Muscle of leg (tissue), 16 donors: ENCODE data around the gene DACT3. TPM values are rescaled to one million over a fixed set of nuclear protein-coding genes. Genes with fewer than 3 reads are reported as not detected.

Experiments
- DNase-seq: peaks from one replicate; pipeline ENCODE4 v3.0.0; 2013
- H3K27ac ChIP-seq: one replicate; pipeline ENCODE4 v1.5.1; 2013; ENCODE audit warnings: mild to moderate bottlenecking, low read length, control low read depth
- H3K27me3 ChIP-seq: one replicate; pipeline ENCODE4 v1.6.1; 2013; ENCODE audit warnings: low read length; ENCODE audit not compliant: control insufficient read depth, insufficient read depth
- H3K36me3 ChIP-seq: one replicate; pipeline ENCODE4 v1.6.1; 2013; ENCODE audit warnings: low read length; ENCODE audit not compliant: control insufficient read depth, insufficient read depth
- H3K4me1 ChIP-seq: one replicate; pipeline ENCODE4 v1.6.1; 2013; ENCODE audit warnings: low read length; ENCODE audit not compliant: control insufficient read depth, insufficient read depth
- H3K4me3 ChIP-seq: one replicate; pipeline ENCODE4 v1.5.1; 2013; ENCODE audit warnings: low read length, control low read depth
- H3K9me3 ChIP-seq: replicated peaks from 2 replicates; pipeline ENCODE4 v1.6.1; 2013; ENCODE audit warnings: low read depth, low read length; ENCODE audit not compliant: control insufficient read depth
- WGBS: methylation state at CpG from one replicate; pipeline ENCODE4 v1.1.5; 2013; ENCODE audit warnings: missing lambda C conversion rate; ENCODE audit not compliant: insufficient coverage; 5-methylcytosine and 5-hydroxymethylcytosine counted together
- long read RNA-seq, 11 donors: transcript quantifications; one replicate each; lab custom pipeline, GENCODE V29; 2026
- polyA plus RNA-seq, 8 donors: library from polyadenylated mRNA; unstranded; fragments of 120-200 nt; gene quantifications; one replicate each; pipeline versions ENCODE4 v1.2.1 to v1.2.3, GENCODE V29; 2013; ENCODE audit warnings: inconsistent platforms in 1 of 8, low replicate concordance in 1 of 8; ENCODE audit not compliant: insufficient read length in 8 of 8, insufficient read depth in 1 of 8
- total RNA-seq: library from RNA; stranded (reverse); fragments of 120-200 nt; gene quantifications from one replicate; pipeline ENCODE4 v1.2.4, GENCODE V29; 2013

Gene DACT3
- total RNA-seq, result 14.6 TPM
- 10 to 100 TPM; 11.5 to 28.9 (median 19.8) TPM for polyA plus RNA-seq
- long read RNA-seq, donor 1, partial matches to known transcripts, result 0 of 3 reads
- long read RNA-seq, donor 1, other reads (novel, unspliced or antisense), result 0 of 3 reads
- long read RNA-seq, donor 2, result 0 reads
- long read RNA-seq, donor 3, transcript DACT3-202 (4 exons, 2,834 nt), result major isoform, 9 of 9 reads
- long read RNA-seq, donor 3, partial matches to known transcripts, result 0 of 9 reads
- long read RNA-seq, donor 3, other reads (novel, unspliced or antisense), result 0 of 9 reads
- long read RNA-seq, donor 4, partial matches to known transcripts, result 0 of 1 reads
- long read RNA-seq, donor 4, other reads (novel, unspliced or antisense), result 0 of 1 reads
- long read RNA-seq, donor 5, transcript DACT3-203 (3 exons, 3,085 nt), result minor isoform, 5 of 29 reads
- long read RNA-seq, donor 5, transcript DACT3-202 (4 exons, 2,834 nt), result major isoform, 24 of 29 reads
- long read RNA-seq, donor 5, partial matches to known transcripts, result 0 of 29 reads
- long read RNA-seq, donor 5, other reads (novel, unspliced or antisense), result 0 of 29 reads
- long read RNA-seq, donor 6, transcript DACT3-202 (4 exons, 2,834 nt), result major isoform, 5 of 14 reads
- long read RNA-seq, donor 6, partial matches to known transcripts, result 9 of 14 reads
- long read RNA-seq, donor 6, other reads (novel, unspliced or antisense), result 0 of 14 reads
- long read RNA-seq, donor 7, transcript DACT3-202 (4 exons, 2,834 nt), result major isoform, 8 of 8 reads
- long read RNA-seq, donor 7, partial matches to known transcripts, result 0 of 8 reads
- long read RNA-seq, donor 7, other reads (novel, unspliced or antisense), result 0 of 8 reads
- long read RNA-seq, donor 8, partial matches to known transcripts, result 0 of 3 reads
- long read RNA-seq, donor 8, other reads (novel, unspliced or antisense), result 0 of 3 reads
- long read RNA-seq, donor 9, partial matches to known transcripts, result 0 of 5 reads
- long read RNA-seq, donor 9, other reads (novel, unspliced or antisense), result 0 of 5 reads
- long read RNA-seq, donor 10, partial matches to known transcripts, result 0 of 4 reads
- long read RNA-seq, donor 10, other reads (novel, unspliced or antisense), result 0 of 4 reads
- long read RNA-seq, donor 11, transcript DACT3-202 (4 exons, 2,834 nt), result major isoform, 7 of 9 reads
- long read RNA-seq, donor 11, partial matches to known transcripts, result 0 of 9 reads
- long read RNA-seq, donor 11, other reads (novel, unspliced or antisense), result 0 of 9 reads

GRCh38 chr19:46661020-46661731, at the start of gene DACT3:
Gene DACT3, minus strand, starts transcription at chr19:46661182. Its CDS starts 118 bp downstream, at chr19:46661064.
- Histone ChIP-seq H3K4me1 (peaks cover 25% of the 10 kb centered on the region), H3K9me3 (no peaks in the 10 kb centered on the region), H3K27ac (peak within 1 kb of the TSS; percentile 95), H3K4me3 (peak within 1 kb of the TSS; percentile 75), H3K36me3 (no peaks in the 10 kb centered on the region), H3K27me3 (peaks cover 18% of the 10 kb centered on the region)
- peak; percentile 100 for DNase-seq
- under 1% methylated on average over 49 of the region's 61 CpGs for WGBS

GRCh38 chr19:46710687-46711086, 49.7 kb upstream of the DACT3 start:
- DNase-seq, result no peak
- no peak overlapping the region for H3K4me3 ChIP-seq
- H3K27ac ChIP-seq, result no peak overlapping the region
- no peaks in the 10 kb centered on the region for H3K9me3 ChIP-seq
- WGBS, result 88% methylated on average over 20 of the region's 25 CpGs
- peaks cover 13% of the 10 kb centered on the region for H3K4me1 ChIP-seq
- no peaks in the 10 kb centered on the region for H3K27me3 ChIP-seq
- H3K36me3 ChIP-seq, result peaks cover 42% of the 10 kb centered on the region

GRCh38 chr19:46704379-46705076, 43.5 kb upstream of the DACT3 start:
- no peaks in the 10 kb centered on the region for H3K9me3 ChIP-seq
- no peaks in the 10 kb centered on the region for H3K27me3 ChIP-seq
- H3K27ac ChIP-seq, result no peak overlapping the region
- no peaks in the 10 kb centered on the region for H3K4me1 ChIP-seq
- no peak overlapping the region for H3K4me3 ChIP-seq
- DNase-seq, result peak; percentile 53
- H3K36me3 ChIP-seq, result peaks cover 64% of the 10 kb centered on the region
- WGBS, result 30% methylated on average over 15 of the region's 21 CpGs

GRCh38 chr19:46700704-46701103, 39.7 kb upstream of the DACT3 start:
- H3K4me3 ChIP-seq, result no peak overlapping the region
- no peak for DNase-seq
- H3K9me3 ChIP-seq, result no peaks in the 10 kb centered on the region
- no peaks in the 10 kb centered on the region for H3K27me3 ChIP-seq
- H3K27ac ChIP-seq, result no peak overlapping the region
- WGBS, result 93% methylated on average over 8 of the region's 13 CpGs
- H3K36me3 ChIP-seq, result peaks cover 64% of the 10 kb centered on the region
- peaks cover 5% of the 10 kb centered on the region for H3K4me1 ChIP-seq

- Histone ChIP-seq H3K4me3 (no peak overlapping the region), H3K27ac (no peak overlapping the region), H3K9me3 (no peaks in the 10 kb centered on the region), H3K36me3 (peaks cover 68% of the 10 kb centered on the region), H3K27me3 (no peaks in the 10 kb centered on the region), H3K4me1 (peaks cover 5% of the 10 kb centered on the region)
- WGBS, result 93% methylated on average over 11 of the region's 11 CpGs
- DNase-seq, result no peak
Measured at GRCh38 chr19:46698395-46699321, 37.7 kb upstream of the DACT3 start.

- Histone ChIP-seq H3K9me3 (no peaks in the 10 kb centered on the region), H3K36me3 (peaks cover 77% of the 10 kb centered on the region), H3K4me1 (peaks cover 5% of the 10 kb centered on the region), H3K4me3 (peak overlapping the region; percentile 19), H3K27me3 (no peaks in the 10 kb centered on the region), H3K27ac (no peak overlapping the region)
- peak; percentile 84 for DNase-seq
- 30% methylated on average over 26 of the region's 39 CpGs for WGBS
Measured at GRCh38 chr19:46697204-46697960, 36.4 kb upstream of the DACT3 start.

GRCh38 chr19:46696866-46697203, 35.9 kb upstream of the DACT3 start:
- H3K9me3 ChIP-seq, result no peaks in the 10 kb centered on the region
- WGBS, result 73% methylated on average over 9 of the region's 9 CpGs
- H3K27me3 ChIP-seq, result no peaks in the 10 kb centered on the region
- no peak for DNase-seq
- no peak overlapping the region for H3K4me3 ChIP-seq
- no peak overlapping the region for H3K27ac ChIP-seq
- H3K4me1 ChIP-seq, result peaks cover 5% of the 10 kb centered on the region
- peaks cover 82% of the 10 kb centered on the region for H3K36me3 ChIP-seq

GRCh38 chr19:46696052-46696451, 35.1 kb upstream of the DACT3 start:
- H3K4me3 ChIP-seq, result no peak overlapping the region
- DNase-seq, result no peak
- H3K36me3 ChIP-seq, result peaks cover 83% of the 10 kb centered on the region
- no peaks in the 10 kb centered on the region for H3K27me3 ChIP-seq
- no peaks in the 10 kb centered on the region for H3K9me3 ChIP-seq
- no peak overlapping the region for H3K27ac ChIP-seq
- 84% methylated on average over 8 of the region's 10 CpGs for WGBS
- H3K4me1 ChIP-seq, result peaks cover 5% of the 10 kb centered on the region
